ENCODE data around the gene TOP2A. TPM values are rescaled to one million over a fixed set of nuclear protein-coding genes. Genes with fewer than 3 reads are reported as not detected.

TOP2A gene
- polyA plus RNA-seq, 1 donor from 2014 or later = 7.8 TPM

GRCh38 chr17:40363111-40363827 is 54.4 kb downstream of the TOP2A start:
- no peaks in the 10 kb centered on the region for H3K79me2 ChIP-seq (replicated peaks; ENCODE audit: insufficient read depth, low read length)
- TF ChIP-seq MXI1 (conservative IDR thresholded peaks at IDR 0.05; ENCODE audit: poor library complexity, severe bottlenecking) = peak; percentile 49
- TF ChIP-seq TAF1 (IDR thresholded peaks at IDR 0.05; ENCODE audit: low read depth) = peak; percentile 4
- no peak for TF ChIP-seq EP300 (conservative IDR thresholded peaks at IDR 0.05; ENCODE audit: poor library complexity, severe bottlenecking)
- H3K4me2 ChIP-seq (ENCODE audit: low read length) = peak overlapping the region; percentile 39
- H3K36me3 ChIP-seq (ENCODE audit: insufficient read depth, low read length) = no peaks in the 10 kb centered on the region
- H3F3A ChIP-seq (ENCODE audit: insufficient read depth, low read length, poor library complexity, severe bottlenecking) = no peaks in the 10 kb centered on the region
- no peaks in the 10 kb centered on the region for H3K9me2 ChIP-seq (ENCODE audit: insufficient read depth, low read length)
- peaks cover 15% of the 10 kb centered on the region for H3K27me3 ChIP-seq (ENCODE audit: insufficient read depth, low read depth, low read length)
- H2AFZ ChIP-seq (ENCODE audit: low read depth, low read length) = no peak overlapping the region
- H4K20me1 ChIP-seq (ENCODE audit: insufficient read depth) = no peaks in the 10 kb centered on the region
- H3K27ac ChIP-seq (ENCODE audit: low read length) = peak overlapping the region; percentile 51
- H3K9me3 ChIP-seq (ENCODE audit: low read length) = no peaks in the 10 kb centered on the region
- peak overlapping the region; percentile 75 for H3K9ac ChIP-seq (ENCODE audit: low read length)
- peak overlapping the region; percentile 73 for H3K4me3 ChIP-seq (ENCODE audit: low read length)

GRCh38 chr17:40362696-40363110 is 55.0 kb downstream of the TOP2A start:
- Histone ChIP-seq H3K36me3 (ENCODE audit: insufficient read depth, low read length) (no peaks in the 10 kb centered on the region), H2AFZ (ENCODE audit: low read depth, low read length) (no peak overlapping the region), H3K4me3 (ENCODE audit: low read length) (peak overlapping the region; percentile 73), H3K27ac (ENCODE audit: low read length) (peak overlapping the region; percentile 51), H4K20me1 (ENCODE audit: insufficient read depth) (no peaks in the 10 kb centered on the region), H3K4me2 (ENCODE audit: low read length) (no peak overlapping the region), H3K9ac (ENCODE audit: low read length) (peak overlapping the region; percentile 75), H3K79me2 (replicated peaks; ENCODE audit: insufficient read depth, low read length) (no peaks in the 10 kb centered on the region), H3K27me3 (ENCODE audit: insufficient read depth, low read depth, low read length) (peaks cover 15% of the 10 kb centered on the region), H3K9me2 (ENCODE audit: insufficient read depth, low read length) (no peaks in the 10 kb centered on the region), H3K9me3 (ENCODE audit: low read length) (no peaks in the 10 kb centered on the region), H3F3A (ENCODE audit: insufficient read depth, low read length, poor library complexity, severe bottlenecking) (no peaks in the 10 kb centered on the region)
- TF ChIP-seq MXI1 (conservative IDR thresholded peaks at IDR 0.05; ENCODE audit: poor library complexity, severe bottlenecking) = no peak
- no peak for TF ChIP-seq REST (IDR thresholded peaks at IDR 0.05; ENCODE audit: borderline replicate concordance)
- TF ChIP-seq EZH2 (IDR thresholded peaks at IDR 0.05; ENCODE audit: borderline replicate concordance, insufficient read depth, low read length, poor library complexity, severe bottlenecking) = no peak
- peak; percentile 51 for TF ChIP-seq TAF1 (IDR thresholded peaks at IDR 0.05; ENCODE audit: low read depth)
- peak; percentile 72 for TF ChIP-seq POLR2AphosphoS5 (IDR thresholded peaks at IDR 0.05)
- TF ChIP-seq RAD21 (conservative IDR thresholded peaks at IDR 0.05) = peak; percentile 70
- peak; percentile 79 for TF ChIP-seq SMC3 (conservative IDR thresholded peaks at IDR 0.05; ENCODE audit: poor library complexity)
- peak; percentile 94 for TF ChIP-seq CTCF (IDR thresholded peaks at IDR 0.05; ENCODE audit: poor library complexity, severe bottlenecking)
- TF ChIP-seq EP300 (conservative IDR thresholded peaks at IDR 0.05; ENCODE audit: poor library complexity, severe bottlenecking) = no peak

Measured in neural cell (in vitro differentiated cells).